HUES48 (cell line): Measurements from ENCODE around the gene LRRN3.

Experiments
- H3K27ac ChIP-seq: one replicate; pipeline ENCODE4 v1.7.0; 2013; ENCODE audit warnings: low read depth, low read length, inconsistent platforms
- H3K27me3 ChIP-seq: 2 replicates; pipeline ENCODE4 v1.6.1; 2013; ENCODE audit warnings: mild to moderate bottlenecking, low read length; ENCODE audit not compliant: control insufficient read depth, insufficient read depth
- H3K36me3 ChIP-seq: 2 replicates; pipeline ENCODE4 v1.6.1; 2013; ENCODE audit warnings: low read length; ENCODE audit not compliant: control insufficient read depth, insufficient read depth
- H3K4me1 ChIP-seq: 2 replicates; pipeline ENCODE4 v1.6.1; 2013; ENCODE audit warnings: mild to moderate bottlenecking, low read length; ENCODE audit not compliant: control insufficient read depth, insufficient read depth
- H3K4me3 ChIP-seq: 2 replicates; pipeline ENCODE4 v1.5.1; 2013; ENCODE audit warnings: mild to moderate bottlenecking, low read depth, low read length
- H3K9ac ChIP-seq: 2 replicates; pipeline ENCODE4 v1.6.1; 2013; ENCODE audit warnings: mild to moderate bottlenecking, low read depth, low read length, moderate library complexity
- H3K9me3 ChIP-seq: 2 replicates; pipeline ENCODE4 v1.6.1; 2013; ENCODE audit warnings: low read length; ENCODE audit not compliant: control insufficient read depth, insufficient read depth

Gene LRRN3

GRCh38 chr7:111138193-111138569, 47.3 kb downstream of the LRRN3 start:
- no peak overlapping the region for H3K9ac ChIP-seq
- H3K4me3 ChIP-seq: no peak overlapping the region
- no peaks in the 10 kb centered on the region for H3K9me3 ChIP-seq
- H3K36me3 ChIP-seq: no peaks in the 10 kb centered on the region
- no peak overlapping the region for H3K27ac ChIP-seq
- no peaks in the 10 kb centered on the region for H3K27me3 ChIP-seq
- peaks cover 10% of the 10 kb centered on the region; the same call in 1 of the 2 replicates for H3K4me1 ChIP-seq

GRCh38 chr7:111138586-111138985, 47.7 kb downstream of the LRRN3 start:
- Histone ChIP-seq H3K9ac (no peak overlapping the region), H3K9me3 (no peaks in the 10 kb centered on the region), H3K4me1 (peaks cover 10% of the 10 kb centered on the region; the same call in 1 of the 2 replicates), H3K27ac (no peak overlapping the region), H3K36me3 (no peaks in the 10 kb centered on the region), H3K27me3 (no peaks in the 10 kb centered on the region), H3K4me3 (no peak overlapping the region)

GRCh38 chr7:111140091-111140865, 49.4 kb downstream of the LRRN3 start:
- H3K4me1 ChIP-seq: peaks cover 10% of the 10 kb centered on the region; the same call in 1 of the 2 replicates
- H3K9me3 ChIP-seq: no peaks in the 10 kb centered on the region
- H3K9ac ChIP-seq: no peak overlapping the region
- no peak overlapping the region for H3K27ac ChIP-seq
- no peaks in the 10 kb centered on the region for H3K36me3 ChIP-seq
- H3K4me3 ChIP-seq: no peak overlapping the region
- H3K27me3 ChIP-seq: no peaks in the 10 kb centered on the region

GRCh38 chr7:111145472-111145871, 54.5 kb downstream of the LRRN3 start:
- Histone ChIP-seq H3K27me3 (no peaks in the 10 kb centered on the region), H3K9ac (no peak overlapping the region), H3K4me1 (no peaks in the 10 kb centered on the region)

GRCh38 chr7:111146136-111146535, 55.2 kb downstream of the LRRN3 start:
- Histone ChIP-seq H3K36me3 (no peaks in the 10 kb centered on the region), H3K27me3 (no peaks in the 10 kb centered on the region), H3K4me1 (no peaks in the 10 kb centered on the region), H3K27ac (no peak overlapping the region), H3K9me3 (no peaks in the 10 kb centered on the region), H3K4me3 (no peak overlapping the region), H3K9ac (no peak overlapping the region)

More at GRCh38 chr7:111145472-111145871, 54.5 kb downstream of the LRRN3 start:
- Histone ChIP-seq H3K27ac (no peak overlapping the region), H3K4me3 (no peak overlapping the region), H3K36me3 (no peaks in the 10 kb centered on the region), H3K9me3 (no peaks in the 10 kb centered on the region)

GRCh38 chr7:111147708-111148533, 57.0 kb downstream of the LRRN3 start:
- Histone ChIP-seq H3K27ac (no peak overlapping the region), H3K36me3 (no peaks in the 10 kb centered on the region), H3K27me3 (no peaks in the 10 kb centered on the region), H3K4me1 (no peaks in the 10 kb centered on the region), H3K9me3 (no peaks in the 10 kb centered on the region), H3K4me3 (no peak overlapping the region), H3K9ac (no peak overlapping the region)

- Histone ChIP-seq H3K36me3 (no peaks in the 10 kb centered on the region), H3K4me1 (no peaks in the 10 kb centered on the region), H3K27me3 (no peaks in the 10 kb centered on the region), H3K27ac (no peak overlapping the region), H3K9me3 (no peaks in the 10 kb centered on the region), H3K4me3 (no peak overlapping the region), H3K9ac (no peak overlapping the region)
These were observed 59.8 kb downstream of the LRRN3 start for GRCh38 chr7:111150709-111151108.

- Histone ChIP-seq H3K27me3 (no peaks in the 10 kb centered on the region), H3K27ac (no peak overlapping the region), H3K36me3 (no peaks in the 10 kb centered on the region), H3K4me3 (no peak overlapping the region), H3K9me3 (no peaks in the 10 kb centered on the region), H3K9ac (no peak overlapping the region), H3K4me1 (no peaks in the 10 kb centered on the region)
These were observed 68.5 kb downstream of the LRRN3 start for GRCh38 chr7:111159426-111159825.

GRCh38 chr7:111160297-111160696, 69.4 kb downstream of the LRRN3 start:
- Histone ChIP-seq H3K9me3 (no peaks in the 10 kb centered on the region), H3K4me1 (no peaks in the 10 kb centered on the region), H3K4me3 (no peak overlapping the region), H3K36me3 (no peaks in the 10 kb centered on the region), H3K27me3 (no peaks in the 10 kb centered on the region), H3K9ac (no peak overlapping the region), H3K27ac (no peak overlapping the region)

- H3K4me3 ChIP-seq: no peak overlapping the region
- H3K4me1 ChIP-seq: no peaks in the 10 kb centered on the region
- H3K27me3 ChIP-seq: no peaks in the 10 kb centered on the region
- H3K9me3 ChIP-seq: no peaks in the 10 kb centered on the region
- no peaks in the 10 kb centered on the region for H3K36me3 ChIP-seq
- H3K27ac ChIP-seq: no peak overlapping the region
- no peak overlapping the region for H3K9ac ChIP-seq
These were observed 71.8 kb downstream of the LRRN3 start for GRCh38 chr7:111162692-111163091.

GRCh38 chr7:111164442-111164841, 73.5 kb downstream of the LRRN3 start:
- no peaks in the 10 kb centered on the region for H3K36me3 ChIP-seq
- H3K4me1 ChIP-seq: no peaks in the 10 kb centered on the region
- H3K27me3 ChIP-seq: no peaks in the 10 kb centered on the region
- H3K4me3 ChIP-seq: no peak overlapping the region
- H3K9me3 ChIP-seq: no peaks in the 10 kb centered on the region
- H3K9ac ChIP-seq: no peak overlapping the region
- no peak overlapping the region for H3K27ac ChIP-seq
